Right lobe of liver (tissue), 6 donors: ENCODE measurements around the gene CAMK2D. TPM values are rescaled to one million over a fixed set of nuclear protein-coding genes. Genes with fewer than 3 reads are reported as not detected.
A peak's percentile ranks its signal among the peaks of the same experiment; 100 is the strongest.

Experiments
- ATAC-seq, 4 donors: fragments of 200-7000 bp; cut with Tn5 transposase; one replicate each; pipeline ENCODE4 v1.9.1; 2020; ENCODE audit warnings: mild to moderate bottlenecking in 4 of 4, moderate library complexity in 4 of 4
- DNase-seq, 3 donors: peaks; one replicate each; pipeline ENCODE4 v3.0.0-alpha.2; 2020
- H3K27ac ChIP-seq, 3 donors: fragments of 200-600 bp; one replicate each; pipeline ENCODE4 v1.8.0; 2022
- H3K27me3 ChIP-seq, 2 donors: fragments of 200-600 bp; one replicate each; pipeline ENCODE4 v1.8.0; 2022
- H3K36me3 ChIP-seq, 4 donors: fragments of 200-600 bp; sonication (generic) in 1 of 4; one replicate each; pipeline versions ENCODE4 v1.5.1 to v1.8.0; 2017 to 2022; ENCODE audit warnings: control low read depth in 1 of 4
- H3K4me1 ChIP-seq, 4 donors: fragments of 200-600 bp; sonication (generic) in 1 of 4; one replicate each; pipeline versions ENCODE4 v1.5.1 to v1.8.0; 2017 to 2022; ENCODE audit warnings: control low read depth in 1 of 4
- H3K4me3 ChIP-seq, 3 donors: fragments of 200-600 bp; one replicate each; pipeline ENCODE4 v1.8.0; 2022
- H3K9me3 ChIP-seq, 4 donors: fragments of 200-600 bp; sonication (generic) in 1 of 4; one replicate each; pipeline versions ENCODE4 v1.5.1 to v1.8.0; 2017 to 2022; ENCODE audit warnings: control low read depth in 1 of 4
- CTCF ChIP-seq, 4 donors: fragments of 200-600 bp in 3 of 4; fragments of 450-650 bp in 1 of 4; IDR thresholded peaks; one replicate each; pipeline versions ENCODE4 v1.5.1 to v1.8.0; 2016 to 2022; ENCODE audit warnings: antibody characterized with exemption in 4 of 4, mild to moderate bottlenecking in 2 of 4
- POLR2A ChIP-seq: fragments of 450-650 bp; IDR thresholded peaks from one replicate; pipeline ENCODE4 v1.6.1; 2017; ENCODE audit warnings: antibody characterized with exemption, mild to moderate bottlenecking
- WGBS: methylation state at CpG from one replicate; pipeline ENCODE4 v1.1.6; 2018; ENCODE audit warnings: low coverage, low lambda C conversion rate; ENCODE audit not compliant: insufficient coverage; ENCODE audit errors: missing lambda C conversion rate; 5-methylcytosine and 5-hydroxymethylcytosine counted together
- intact Hi-C, 2 donors: fragments of 100-400 bp; cut with DNase I; formaldehyde crosslinking; loops; one replicate each; pipeline versions ENCODE4 v1.11.2 to v1.14.1; 2022
- total RNA-seq, 6 experiments: library from RNA; depleted of rRNA in 2 of 6; stranded (reverse); fragments of >200 nt in 2 of 6; fragmentation: NEBNext Ultra II Directional in 3 of 6; extraction: Animal tissue kit (Norgen Biotek cat#: 25700) in 3 of 6; gene quantifications; one replicate each; pipeline versions ENCODE4 v1.1.0 to v1.2.4, GENCODE V29; 2016 to 2023
- donor health status: DM: no; HTN: yes; CAD: no.
- donor health status: DM: no; HTN: no; CAD: no.
- donor health status: DM: no; HTN: no; CAD: no.
- donor health status: DM: no; HTN: yes; CAD: no.
- donor health status: DM: no; HTN: yes; CAD: no.

Gene CAMK2D
- total RNA-seq, 6 experiments from 2014 or later: 17.0 to 30.6 (median 22.6) TPM

- no peaks in the 10 kb centered on the region for H3K27me3 ChIP-seq
- 100% methylated on average over 1 of the region's 1 CpG for WGBS
- DNase-seq (no peak), ATAC-seq (no peak)
- no peak overlapping the region for H3K4me3 ChIP-seq
- no peaks in the 10 kb centered on the region for H3K36me3 ChIP-seq
- TF ChIP-seq POLR2A (no peak), CTCF (IDR thresholded peaks at IDR 0.05) (no peak)
- H3K4me1 ChIP-seq: peaks cover 0 to 38% (median 11%) of the 10 kb centered on the region in 4 donors
- H3K9me3 ChIP-seq: no peaks in the 10 kb centered on the region
- intact Hi-C loops: no loop called here
- H3K27ac ChIP-seq: no peak overlapping the region
These were observed 117.1 kb downstream of the CAMK2D start for GRCh38 chr4:113644398-113644797.

DNA sequence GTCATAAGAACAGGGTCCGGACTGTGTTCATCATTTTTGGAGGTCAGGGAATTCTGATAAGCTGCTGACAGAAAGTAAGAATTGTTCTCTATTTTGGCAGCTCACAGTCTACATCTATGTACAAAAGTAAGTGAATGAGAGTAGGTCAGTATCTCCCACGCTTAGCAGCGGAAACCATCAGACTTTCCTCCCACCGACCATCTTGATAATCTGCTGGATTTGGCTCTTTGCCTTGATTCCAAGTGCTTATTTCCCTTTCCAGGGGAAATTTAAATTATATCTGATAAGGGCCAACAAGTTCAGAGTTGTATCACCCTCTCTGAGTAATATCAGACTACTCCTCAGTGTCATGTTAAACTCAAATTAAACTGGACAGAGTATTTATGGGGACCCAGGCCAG, 118.0 kb downstream of the CAMK2D start:
- H3K4me1 ChIP-seq: peaks cover 0 to 38% (median 11%) of the 10 kb centered on the region in 4 donors
- intact Hi-C loops: no loop called here
- no peak for ATAC-seq
- DNase-seq: no peak
- no peaks in the 10 kb centered on the region for H3K36me3 ChIP-seq
- no peaks in the 10 kb centered on the region for H3K9me3 ChIP-seq
- no peak overlapping the region for H3K27ac ChIP-seq
- no peak for TF ChIP-seq POLR2A
- WGBS: 62% methylated on average over 2 of the region's 4 CpGs
- H3K4me3 ChIP-seq: no peak overlapping the region
- no peaks in the 10 kb centered on the region for H3K27me3 ChIP-seq

- no peaks in the 10 kb centered on the region for H3K9me3 ChIP-seq
- 34% methylated on average over 1 of the region's 1 CpG for WGBS
- no peak for DNase-seq
- H3K4me1 ChIP-seq: peaks cover 0 to 35% (median 9%) of the 10 kb centered on the region in 4 donors
- H3K27me3 ChIP-seq: no peaks in the 10 kb centered on the region
- ATAC-seq: peak; percentile 60 to 83 (median 72)
- TF ChIP-seq POLR2A: no peak
- no peak for TF ChIP-seq CTCF (IDR thresholded peaks at IDR 0.05)
- no peak overlapping the region for H3K4me3 ChIP-seq
- H3K27ac ChIP-seq: peak overlapping the region in 2 of 3 donors; percentile 14 to 57
- intact Hi-C loops: no loop called here
- no peaks in the 10 kb centered on the region for H3K36me3 ChIP-seq
These were observed 120.5 kb downstream of the CAMK2D start for GRCh38 chr4:113641025-113641431.

- Histone ChIP-seq H3K27me3 (no peaks in the 10 kb centered on the region), H3K27ac (no peak overlapping the region), H3K9me3 (no peaks in the 10 kb centered on the region), H3K4me1 (peaks cover 0 to 35% (median 13%) of the 10 kb centered on the region in 4 donors), H3K36me3 (no peaks in the 10 kb centered on the region), H3K4me3 (no peak overlapping the region)
- 83% methylated on average over 2 of the region's 2 CpGs for WGBS
- DNase-seq: no peak
- intact Hi-C loops: no loop called here
- TF ChIP-seq POLR2A: no peak
- TF ChIP-seq CTCF (IDR thresholded peaks at IDR 0.05): no peak
- no peak for ATAC-seq
These were observed 122.2 kb downstream of the CAMK2D start for GRCh38 chr4:113639326-113639725.

DNA sequence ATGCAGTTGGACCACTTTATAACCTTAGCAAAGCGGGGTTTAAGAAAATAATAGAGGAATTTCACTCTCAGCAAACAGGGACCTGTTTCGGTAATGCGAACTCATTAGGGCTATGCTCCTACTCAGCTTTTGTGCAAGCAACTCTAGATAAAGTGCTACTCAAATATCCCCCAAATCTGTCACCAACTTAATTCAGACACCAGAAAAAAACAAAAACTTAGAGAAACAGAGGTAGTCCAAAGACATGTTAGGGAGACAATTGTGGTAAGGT, 123.0 kb downstream of the CAMK2D start:
- H3K27ac ChIP-seq: no peak overlapping the region
- H3K9me3 ChIP-seq: no peaks in the 10 kb centered on the region
- H3K36me3 ChIP-seq: no peaks in the 10 kb centered on the region
- 92% methylated on average over 3 of the region's 3 CpGs for whole genome bisulfite sequencing
- ATAC-seq (no peak), DNase-seq (no peak)
- no peak for TF ChIP-seq POLR2A
- no peak for TF ChIP-seq CTCF (IDR thresholded peaks at IDR 0.05)
- H3K4me3 ChIP-seq: no peak overlapping the region
- H3K27me3 ChIP-seq: no peaks in the 10 kb centered on the region
- intact Hi-C loops: no loop called here
- H3K4me1 ChIP-seq: peaks cover 0 to 44% (median 17%) of the 10 kb centered on the region in 4 donors
